Heart left ventricle (tissue), 13 donors: ENCODE data around the gene DSCAM.
"Not testable (repeated sequence)": the region's sequence is repeated elsewhere in the genome, so short reads cannot be mapped to it uniquely, and the experiment has no call there.

Source experiments
- POLR2A ChIP-seq, 2 donors: fragments of 450-650 bp; IDR thresholded peaks; one replicate each; pipeline ENCODE4 v1.6.1; 2017; ENCODE audit warnings: antibody characterized with exemption in 2 of 2, mild to moderate bottlenecking in 2 of 2, moderate library complexity in 2 of 2
- TF ChIP-seq, protein P1 (sequence below), 12 donors: fragments of 200-600 bp; sonication (generic) in 4 of 12; IDR thresholded peaks; one replicate each; pipeline versions ENCODE4 v1.5.0 to v1.8.0; 2018 to 2022; ENCODE audit warnings: antibody characterized with exemption in 12 of 12, mild to moderate bottlenecking in 5 of 12
- donor health status: ischemic (EF 13 %, LVEDD 7.1; RV severe dilation, severe dysfunction).
- donor health status: DM: no; HTN: yes; CAD: no.
- donor health status: DM: no; HTN: no; CAD: no.
- donor health status: ischemic (EF 25% LVEDD 6.9; RV normal size, moderate dysfunction).
- donor health status: ischemic (EF 25% LVEDD 5.7; RV mildly dilated, moderate dysfunction).
- donor health status: ischemic (EF 35%, LVEDD 5.7; RV mildly dilated, moderate dysfunction).
- donor health status: nonischemic (EF 11% LVEDD 7.7; RV severe dilation, severe dysfunction).
- donor health status: DM: yes; HTN: yes; CAD: no.
- donor health status: PGD.
- donor health status: ischemic (EF 29% LVEDD 5.4; RV normal size, mild dysfunction).
- donor health status: nonischemic (EF 23%, LVEDD 6.1; RV moderate dilation, normal function).

GRCh38 chr21:40895697-40896096 is 48.7 kb upstream of the DSCAM start:
- TF ChIP-seq POLR2A (IDR thresholded peaks at IDR 0.05), result not testable (repeated sequence)
- TF ChIP-seq, protein P1, sequence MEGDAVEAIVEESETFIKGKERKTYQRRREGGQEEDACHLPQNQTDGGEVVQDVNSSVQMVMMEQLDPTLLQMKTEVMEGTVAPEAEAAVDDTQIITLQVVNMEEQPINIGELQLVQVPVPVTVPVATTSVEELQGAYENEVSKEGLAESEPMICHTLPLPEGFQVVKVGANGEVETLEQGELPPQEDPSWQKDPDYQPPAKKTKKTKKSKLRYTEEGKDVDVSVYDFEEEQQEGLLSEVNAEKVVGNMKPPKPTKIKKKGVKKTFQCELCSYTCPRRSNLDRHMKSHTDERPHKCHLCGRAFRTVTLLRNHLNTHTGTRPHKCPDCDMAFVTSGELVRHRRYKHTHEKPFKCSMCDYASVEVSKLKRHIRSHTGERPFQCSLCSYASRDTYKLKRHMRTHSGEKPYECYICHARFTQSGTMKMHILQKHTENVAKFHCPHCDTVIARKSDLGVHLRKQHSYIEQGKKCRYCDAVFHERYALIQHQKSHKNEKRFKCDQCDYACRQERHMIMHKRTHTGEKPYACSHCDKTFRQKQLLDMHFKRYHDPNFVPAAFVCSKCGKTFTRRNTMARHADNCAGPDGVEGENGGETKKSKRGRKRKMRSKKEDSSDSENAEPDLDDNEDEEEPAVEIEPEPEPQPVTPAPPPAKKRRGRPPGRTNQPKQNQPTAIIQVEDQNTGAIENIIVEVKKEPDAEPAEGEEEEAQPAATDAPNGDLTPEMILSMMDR (IDR thresholded peaks at IDR 0.05), result not testable (repeated sequence)
